ENCODE results near the gene GAREM2. TPM values are rescaled to one million over a fixed set of nuclear protein-coding genes. Genes with fewer than 3 reads are reported as not detected.

Gene GAREM2
- total RNA-seq, 1 donor from 2014 or later: under 0.01 TPM

DNA sequence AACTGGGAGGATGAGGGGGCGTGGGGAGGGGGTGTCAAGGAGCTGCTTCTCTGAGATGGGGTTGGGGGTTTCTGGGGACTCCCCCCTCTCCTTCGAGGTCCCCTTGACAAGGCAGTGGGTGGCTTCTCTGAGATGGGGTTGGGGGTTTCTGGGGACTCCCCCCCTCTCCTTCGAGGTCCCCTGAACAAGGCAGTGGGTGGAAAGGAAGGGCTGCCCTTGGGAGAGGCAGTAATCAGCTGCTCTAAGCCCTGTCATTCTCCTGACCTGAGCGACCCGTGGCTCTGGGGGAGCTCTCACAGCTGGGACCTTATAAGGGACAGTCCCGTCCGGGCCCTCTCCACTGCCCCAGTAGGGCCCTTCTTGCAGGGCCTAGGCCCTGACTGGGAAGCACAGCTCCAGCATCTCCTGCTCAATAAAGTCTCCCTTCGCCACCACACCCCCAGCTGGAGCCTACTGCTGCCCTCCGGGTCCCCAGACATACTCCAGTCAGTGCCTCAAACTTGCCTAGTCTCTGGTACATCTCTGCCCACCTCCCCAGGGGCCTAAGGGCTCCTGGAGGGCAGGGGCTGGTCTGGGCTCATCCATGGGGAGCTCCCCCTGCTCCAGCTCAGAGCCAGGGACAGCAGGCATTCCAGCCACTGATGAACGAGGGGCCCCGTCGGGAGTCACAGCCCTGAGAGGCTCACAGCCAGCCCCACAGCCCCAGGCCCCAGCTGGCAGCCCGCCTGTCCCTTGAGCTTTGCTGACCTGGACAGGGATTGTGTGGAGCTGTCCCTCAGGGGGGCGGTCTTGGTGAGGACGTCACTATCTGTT, 2.8 kb downstream of the GAREM2 start:
- TF ChIP-seq, protein P1, sequence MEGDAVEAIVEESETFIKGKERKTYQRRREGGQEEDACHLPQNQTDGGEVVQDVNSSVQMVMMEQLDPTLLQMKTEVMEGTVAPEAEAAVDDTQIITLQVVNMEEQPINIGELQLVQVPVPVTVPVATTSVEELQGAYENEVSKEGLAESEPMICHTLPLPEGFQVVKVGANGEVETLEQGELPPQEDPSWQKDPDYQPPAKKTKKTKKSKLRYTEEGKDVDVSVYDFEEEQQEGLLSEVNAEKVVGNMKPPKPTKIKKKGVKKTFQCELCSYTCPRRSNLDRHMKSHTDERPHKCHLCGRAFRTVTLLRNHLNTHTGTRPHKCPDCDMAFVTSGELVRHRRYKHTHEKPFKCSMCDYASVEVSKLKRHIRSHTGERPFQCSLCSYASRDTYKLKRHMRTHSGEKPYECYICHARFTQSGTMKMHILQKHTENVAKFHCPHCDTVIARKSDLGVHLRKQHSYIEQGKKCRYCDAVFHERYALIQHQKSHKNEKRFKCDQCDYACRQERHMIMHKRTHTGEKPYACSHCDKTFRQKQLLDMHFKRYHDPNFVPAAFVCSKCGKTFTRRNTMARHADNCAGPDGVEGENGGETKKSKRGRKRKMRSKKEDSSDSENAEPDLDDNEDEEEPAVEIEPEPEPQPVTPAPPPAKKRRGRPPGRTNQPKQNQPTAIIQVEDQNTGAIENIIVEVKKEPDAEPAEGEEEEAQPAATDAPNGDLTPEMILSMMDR (IDR thresholded peaks at IDR 0.05; ENCODE audit: insufficient read depth, low read length, severe bottlenecking): no peak
- no peak for DNase-seq (ENCODE audit: low read depth)
- no peak for FAIRE-seq
- Histone ChIP-seq H3K4me3 (ENCODE audit: low read depth, low read length) (no peak overlapping the region), H3K27me3 (ENCODE audit: control insufficient read depth, insufficient read depth, low read length) (peaks cover 11% of the 10 kb centered on the region), H3K36me3 (ENCODE audit: control insufficient read depth, insufficient read depth, low read length) (no peaks in the 10 kb centered on the region)

DNA sequence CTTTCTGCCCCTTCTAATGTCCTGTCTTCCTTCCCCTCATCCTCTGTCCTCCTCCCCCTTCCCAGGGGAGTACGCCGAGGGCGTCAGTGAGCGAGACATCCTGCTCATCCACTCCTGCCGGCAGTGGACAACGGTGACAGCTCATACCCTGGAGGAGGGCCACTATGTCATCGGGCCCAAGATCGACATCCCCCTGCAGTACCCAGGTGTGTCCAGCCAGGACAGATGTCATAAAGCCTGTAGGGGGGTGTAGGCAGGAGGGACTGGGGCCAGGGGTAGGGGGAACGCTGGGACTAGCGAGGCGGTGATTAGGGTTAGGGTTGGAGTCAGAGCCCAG, 3.4 kb downstream of the GAREM2 start:
- no peak for FAIRE-seq
- H3K36me3 ChIP-seq (ENCODE audit: control insufficient read depth, insufficient read depth, low read length): no peaks in the 10 kb centered on the region

DNA sequence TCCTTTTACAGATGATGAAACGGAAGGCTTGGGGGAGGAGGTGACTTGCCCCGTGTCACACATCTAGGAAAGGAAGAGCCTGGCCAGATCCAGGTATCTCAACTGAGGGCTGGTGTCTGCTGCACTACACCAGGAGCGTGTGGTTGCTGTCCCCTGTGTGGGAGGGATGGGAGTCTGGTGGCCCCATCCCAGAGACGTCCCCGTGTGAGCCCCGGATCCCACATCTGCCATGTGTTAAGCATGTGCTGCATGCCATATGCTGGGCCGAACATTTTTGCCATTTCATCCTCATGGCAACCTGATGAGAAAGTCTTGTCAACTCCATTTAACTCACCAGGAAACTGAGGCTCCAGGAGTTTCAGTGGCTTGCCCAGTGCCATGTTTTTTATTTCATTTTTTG, 4.2 kb downstream of the GAREM2 start:
- no peak for FAIRE-seq
- H3K36me3 ChIP-seq (ENCODE audit: control insufficient read depth, insufficient read depth, low read length): no peaks in the 10 kb centered on the region
- H3K4me3 ChIP-seq (ENCODE audit: low read depth, low read length): no peak overlapping the region
- TF ChIP-seq, protein P1 (IDR thresholded peaks at IDR 0.05; ENCODE audit: insufficient read depth, low read length, severe bottlenecking): no peak
- H3K27me3 ChIP-seq (ENCODE audit: control insufficient read depth, insufficient read depth, low read length): peaks cover 10% of the 10 kb centered on the region
- DNase-seq (ENCODE audit: low read depth): no peak

More for the DNA sequence above, 3.4 kb downstream of the GAREM2 start:
- Histone ChIP-seq H3K27me3 (ENCODE audit: control insufficient read depth, insufficient read depth, low read length) (peaks cover 11% of the 10 kb centered on the region), H3K4me3 (ENCODE audit: low read depth, low read length) (no peak overlapping the region)
- TF ChIP-seq, protein P1 (IDR thresholded peaks at IDR 0.05; ENCODE audit: insufficient read depth, low read length, severe bottlenecking): no peak
- DNase-seq (ENCODE audit: low read depth): no peak

DNA sequence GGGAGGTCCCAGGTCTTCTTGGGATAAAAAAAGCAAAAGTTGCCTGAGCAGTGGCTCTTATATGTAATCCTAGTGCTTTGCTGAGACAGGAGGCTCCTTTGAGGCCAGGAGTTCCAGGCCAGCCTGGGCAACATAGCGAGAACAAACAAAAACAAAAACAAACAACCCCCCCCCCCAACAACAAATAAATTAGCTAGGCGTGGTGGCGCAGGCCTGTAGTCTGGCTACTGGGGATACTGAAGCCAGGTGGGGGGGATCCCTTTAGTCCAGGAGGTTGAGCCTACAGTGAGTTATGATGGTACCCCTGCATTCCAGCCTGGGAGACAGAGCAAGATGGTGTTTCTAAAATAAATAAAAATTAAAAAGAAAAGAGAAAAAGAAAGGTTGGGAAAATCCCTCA, 5.4 kb downstream of the GAREM2 start:
- TF ChIP-seq, protein P1 (IDR thresholded peaks at IDR 0.05; ENCODE audit: insufficient read depth, low read length, severe bottlenecking): no peak
- no peak overlapping the region for H3K4me3 ChIP-seq (ENCODE audit: low read depth, low read length)
- FAIRE-seq: no peak

DNA sequence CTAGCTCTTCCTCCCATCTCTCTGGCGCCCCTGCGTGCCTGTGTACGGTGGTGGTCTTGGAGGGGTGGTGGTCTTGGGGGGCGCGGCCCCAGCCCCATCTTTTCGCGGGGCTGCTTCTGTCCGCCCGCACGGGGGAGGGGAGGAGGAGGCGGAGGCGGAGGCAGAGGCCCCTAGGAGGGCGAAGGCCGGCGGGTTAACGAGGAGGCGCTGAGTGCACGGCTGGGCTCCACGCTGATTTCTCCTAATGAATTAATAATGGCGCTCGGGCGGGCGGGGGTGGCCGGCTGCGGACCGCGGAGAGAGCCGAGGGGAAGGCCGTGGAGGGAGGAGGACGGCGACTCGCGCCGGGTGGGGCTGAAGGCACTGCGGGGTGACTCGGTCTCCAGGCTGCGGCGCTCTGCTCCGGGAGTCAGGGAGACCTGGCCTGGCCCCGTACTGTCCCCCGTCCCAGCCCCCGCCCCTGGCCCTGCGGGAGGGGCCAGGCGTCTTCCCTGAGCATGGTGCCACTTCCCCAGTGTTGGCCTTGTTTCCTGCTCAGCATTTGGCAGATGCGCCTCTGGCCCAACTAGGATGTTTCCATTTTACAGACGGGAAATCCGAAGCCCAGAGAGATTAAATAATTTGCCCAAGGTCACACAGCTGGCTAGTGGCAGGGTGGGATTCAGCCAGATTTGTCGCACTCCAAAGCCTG, 6.0 kb downstream of the GAREM2 start:
- H3K36me3 ChIP-seq (ENCODE audit: control insufficient read depth, insufficient read depth, low read length): no peaks in the 10 kb centered on the region
- FAIRE-seq: no peak
- TF ChIP-seq, protein P1 (IDR thresholded peaks at IDR 0.05; ENCODE audit: insufficient read depth, low read length, severe bottlenecking): no peak

More for the DNA sequence above, 5.4 kb downstream of the GAREM2 start:
- peaks cover 9% of the 10 kb centered on the region for H3K27me3 ChIP-seq (ENCODE audit: control insufficient read depth, insufficient read depth, low read length)
- no peak for DNase-seq (ENCODE audit: low read depth)
- H3K36me3 ChIP-seq (ENCODE audit: control insufficient read depth, insufficient read depth, low read length): no peaks in the 10 kb centered on the region

More for the DNA sequence above, 6.0 kb downstream of the GAREM2 start:
- peak overlapping the region; percentile 33 for H3K4me3 ChIP-seq (ENCODE audit: low read depth, low read length)
- H3K27me3 ChIP-seq (ENCODE audit: control insufficient read depth, insufficient read depth, low read length): peaks cover 5% of the 10 kb centered on the region
- DNase-seq (ENCODE audit: low read depth): no peak

Measured in bronchial epithelial cell (primary cell).